Pancreas (tissue), 10 donors: ENCODE results near the gene KRTAP15-1. TPM values are rescaled to one million over a fixed set of nuclear protein-coding genes. Genes with fewer than 3 reads are reported as not detected.

ENCODE experiments used
- ATAC-seq, 4 donors: fragments of 200-7000 bp; cut with Tn5 transposase; one replicate each; pipeline versions ENCODE4 v1.8.0 to v1.9.1; 2020; ENCODE audit warnings: mild to moderate bottlenecking in 4 of 4, moderate library complexity in 4 of 4
- DNase-seq, 6 donors: peaks; one replicate each; pipeline ENCODE4 v3.0.0-alpha.2; 2020
- FAIRE-seq: peaks from 2 replicates; lab custom pipeline; 2012; peaks lifted over from hg19 to GRCh38; lab: Jason Lieb, UNC
- H3K27ac ChIP-seq, 4 donors: fragments of 200-600 bp; sonication (generic); 1 replicate in 3 of 4; 2 replicates in 1 of 4; pipeline versions ENCODE4 v1.5.0 to v1.8.0; 2020
- H3K27me3 ChIP-seq, 4 donors: fragments of 200-600 bp; one replicate each; pipeline ENCODE4 v1.8.0; 2021
- H3K36me3 ChIP-seq, 3 donors: fragments of 200-600 bp; sonication (generic) in 1 of 3; one replicate each; pipeline versions ENCODE4 v1.5.0 to v1.8.0; 2020 to 2021
- H3K4me1 ChIP-seq, 3 donors: fragments of 200-600 bp; one replicate each; pipeline ENCODE4 v1.8.0; 2021
- H3K4me3 ChIP-seq, 4 donors: fragments of 200-600 bp; sonication (generic) in 2 of 4; one replicate each; pipeline versions ENCODE4 v1.5.0 to v1.8.0; 2020 to 2021
- H3K9me3 ChIP-seq, 4 donors: fragments of 200-600 bp; one replicate each; pipeline ENCODE4 v1.8.0; 2021
- WGBS, 2 donors: extraction: QIAGEN DNeasy Blood & Tissue Kit; methylation state at CpG; one replicate each; pipeline ENCODE4 v1.1.7; 2013; 5-methylcytosine and 5-hydroxymethylcytosine counted together
- intact Hi-C, 3 donors: fragments of 100-400 bp; cut with DNase I; formaldehyde crosslinking; loops; one replicate each; pipeline versions ENCODE4 v1.11.1 to v1.14.2; 2022
- polyA plus RNA-seq, 2 donors: library from polyadenylated mRNA; stranded (reverse); fragments of 200-250 nt; gene quantifications; one replicate each; pipeline ENCODE4 v1.2.3, GENCODE V29; 2013
- total RNA-seq, 6 donors: library from RNA; stranded (reverse); fragmentation: NEBNext Ultra II Directional in 4 of 6; extraction: Animal tissue kit (Norgen Biotek cat#: 25700) in 4 of 6; gene quantifications; one replicate each; pipeline versions ENCODE4 v1.2.1 to v1.2.4, GENCODE V29; 2021 to 2023
- TF ChIP-seq, protein P1 (sequence below), 4 donors: fragments of 200-600 bp; sonication (generic) in 3 of 4; IDR thresholded peaks; one replicate each; pipeline versions ENCODE4 v1.5.0 to v1.8.0; 2021; ENCODE audit warnings: antibody characterized with exemption in 4 of 4
- donor health status: healthy with polysubstance abuse.
- donor health status: DM: no; HTN: no; CAD: no; lungs with moderate emphysema.
- donor health status: DM: no; HTN: no; CAD: no.
- donor health status: control.
- donor health status: control.
- donor health status: Bipolar disorder and iron deficiency.
- donor health status: DM: yes; HTN: yes; CAD: no.
- donor health status: DM: no; HTN: no; CAD: no.
- donor health status: DM: no; HTN: no; CAD: no.
- donor health status: DM: yes; HTN: yes; CAD: no.

KRTAP15-1 gene
- total and polyA plus RNA-seq, 8 donors, result not detected

DNA sequence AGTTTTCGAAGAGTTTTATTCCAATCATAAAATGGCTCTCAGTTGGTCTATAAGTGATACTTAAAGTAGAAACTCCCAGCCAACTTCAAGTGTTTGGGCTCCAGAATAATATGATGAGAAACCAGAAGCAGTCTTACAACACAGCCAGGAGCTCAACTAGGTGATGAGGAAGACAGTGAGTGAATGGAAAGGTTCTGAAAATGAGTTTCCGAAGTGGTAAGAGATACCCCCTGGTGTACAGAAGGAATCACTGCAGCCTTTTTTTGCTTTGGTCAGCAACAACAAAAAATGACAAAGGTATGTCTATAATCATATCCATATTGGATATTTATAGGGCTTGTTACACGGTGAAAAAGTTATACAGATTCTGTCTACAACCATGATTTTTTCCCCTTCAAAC is 23.6 kb downstream of the KRTAP15-1 start:
- intact Hi-C loops, result no loop called here
- FAIRE-seq, result no peak
- Histone ChIP-seq H3K4me1 (no peaks in the 10 kb centered on the region), H3K9me3 (no peaks in the 10 kb centered on the region), H3K4me3 (no peak overlapping the region), H3K27ac (no peak overlapping the region), H3K36me3 (no peaks in the 10 kb centered on the region), H3K27me3 (no peaks in the 10 kb centered on the region)
- TF ChIP-seq, protein P1, sequence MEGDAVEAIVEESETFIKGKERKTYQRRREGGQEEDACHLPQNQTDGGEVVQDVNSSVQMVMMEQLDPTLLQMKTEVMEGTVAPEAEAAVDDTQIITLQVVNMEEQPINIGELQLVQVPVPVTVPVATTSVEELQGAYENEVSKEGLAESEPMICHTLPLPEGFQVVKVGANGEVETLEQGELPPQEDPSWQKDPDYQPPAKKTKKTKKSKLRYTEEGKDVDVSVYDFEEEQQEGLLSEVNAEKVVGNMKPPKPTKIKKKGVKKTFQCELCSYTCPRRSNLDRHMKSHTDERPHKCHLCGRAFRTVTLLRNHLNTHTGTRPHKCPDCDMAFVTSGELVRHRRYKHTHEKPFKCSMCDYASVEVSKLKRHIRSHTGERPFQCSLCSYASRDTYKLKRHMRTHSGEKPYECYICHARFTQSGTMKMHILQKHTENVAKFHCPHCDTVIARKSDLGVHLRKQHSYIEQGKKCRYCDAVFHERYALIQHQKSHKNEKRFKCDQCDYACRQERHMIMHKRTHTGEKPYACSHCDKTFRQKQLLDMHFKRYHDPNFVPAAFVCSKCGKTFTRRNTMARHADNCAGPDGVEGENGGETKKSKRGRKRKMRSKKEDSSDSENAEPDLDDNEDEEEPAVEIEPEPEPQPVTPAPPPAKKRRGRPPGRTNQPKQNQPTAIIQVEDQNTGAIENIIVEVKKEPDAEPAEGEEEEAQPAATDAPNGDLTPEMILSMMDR (IDR thresholded peaks at IDR 0.05), result peak in 1 of 4 donors; percentile 30
- 31 to 56% methylated on average over 3 of the region's 3 CpGs for WGBS, 2 donors
- no peak for DNase-seq
- ATAC-seq, result no peak

DNA sequence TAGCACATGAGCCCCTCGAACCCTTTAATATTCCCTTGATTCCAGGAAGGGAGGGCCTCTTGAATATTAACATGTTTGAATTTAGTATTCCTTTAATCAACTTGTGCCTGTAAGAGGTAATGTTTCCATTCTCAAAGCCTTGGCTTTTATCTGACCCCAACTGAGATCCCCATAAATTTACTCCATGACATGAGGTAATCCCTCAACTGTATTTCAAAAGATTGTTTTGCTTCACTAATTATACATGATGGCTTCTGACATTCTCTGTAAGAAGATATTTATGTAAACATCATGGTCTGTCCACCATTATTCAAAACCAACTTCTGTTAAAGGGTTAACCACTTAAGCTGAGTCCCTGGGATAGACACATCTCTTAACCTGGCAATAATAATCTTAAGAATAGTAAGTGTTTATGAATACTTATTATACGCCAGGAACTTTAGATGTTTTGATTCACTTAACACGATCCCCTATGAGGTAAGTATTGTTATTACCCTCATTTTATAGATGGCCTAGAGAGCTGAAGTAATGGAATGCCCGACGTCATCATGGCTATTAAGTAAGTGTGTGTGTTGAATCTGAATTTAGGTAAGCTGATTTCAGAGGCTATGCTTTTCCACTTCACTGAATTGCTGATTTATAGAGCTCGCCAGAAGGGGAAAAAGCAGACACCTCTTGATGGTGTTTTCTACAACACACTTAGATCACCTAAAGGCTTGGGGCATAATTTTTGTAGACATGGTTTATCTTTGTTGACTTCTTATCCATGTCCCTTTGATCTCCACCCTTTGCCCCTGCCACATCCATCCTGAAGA is 29.0 kb downstream of the KRTAP15-1 start:
- Histone ChIP-seq H3K27ac (no peak overlapping the region), H3K4me3 (no peak overlapping the region), H3K27me3 (no peaks in the 10 kb centered on the region), H3K36me3 (no peaks in the 10 kb centered on the region), H3K9me3 (no peaks in the 10 kb centered on the region), H3K4me1 (no peaks in the 10 kb centered on the region)
- DNase-seq (no peak), FAIRE-seq (no peak), ATAC-seq (no peak)
- intact Hi-C loops, result no loop called here
- TF ChIP-seq, protein P1 (IDR thresholded peaks at IDR 0.05), result no peak
- 49 to 50% methylated on average over 6 of the region's 6 CpGs for WGBS, 2 donors

DNA sequence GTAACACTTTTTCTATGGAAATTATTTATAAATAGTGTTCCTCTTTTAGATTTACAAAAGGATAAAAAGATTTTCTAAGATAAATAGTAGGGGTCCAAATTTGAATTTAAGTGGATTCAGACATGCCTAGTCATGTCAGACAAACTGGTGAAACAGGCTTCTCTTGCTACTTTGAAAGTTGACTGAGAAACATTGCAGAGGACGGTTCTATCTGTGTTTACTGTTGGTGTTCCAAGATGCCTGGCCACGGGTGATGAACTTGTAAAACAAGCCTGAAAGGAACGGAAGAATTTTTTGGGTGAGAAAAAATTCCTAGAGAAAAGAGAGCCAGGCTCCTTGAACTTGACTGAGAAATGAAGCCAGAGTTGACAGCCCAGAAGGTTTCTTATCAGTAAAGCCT is 37.9 kb downstream of the KRTAP15-1 start:
- H3K4me3 ChIP-seq, result no peak overlapping the region
- no peaks in the 10 kb centered on the region for H3K36me3 ChIP-seq
- no peak overlapping the region for H3K27ac ChIP-seq
- H3K4me1 ChIP-seq, result no peaks in the 10 kb centered on the region
- H3K9me3 ChIP-seq, result no peaks in the 10 kb centered on the region
- WGBS, 2 donors, result 12 to 13% methylated on average over 3 of the region's 3 CpGs
- H3K27me3 ChIP-seq, result peaks cover 0 to 3% (median 0%) of the 10 kb centered on the region in 4 donors
- no peak for ATAC-seq
- DNase-seq, result no peak
- FAIRE-seq, result no peak
- intact Hi-C loops, result no loop called here
- TF ChIP-seq, protein P1 (IDR thresholded peaks at IDR 0.05), result no peak

DNA sequence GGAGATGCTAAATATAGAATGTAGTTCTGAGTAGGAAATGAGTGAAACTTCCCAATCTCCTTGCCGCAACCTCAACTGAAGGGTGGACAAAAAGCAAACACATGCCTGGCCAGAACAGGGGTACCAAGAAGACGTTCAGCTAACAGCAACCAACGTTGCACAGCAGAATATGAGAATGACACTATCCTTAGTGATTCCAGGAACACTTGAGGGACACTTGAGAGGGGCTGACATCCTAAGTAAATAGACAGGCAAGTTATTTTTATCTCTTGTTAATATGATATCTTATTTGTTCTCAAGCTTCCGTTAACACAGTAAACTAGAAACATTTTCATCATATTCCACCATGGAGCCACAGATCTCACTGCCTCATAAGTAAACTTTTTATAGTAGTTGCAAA is 39.2 kb downstream of the KRTAP15-1 start:
- Histone ChIP-seq H3K36me3 (no peaks in the 10 kb centered on the region), H3K9me3 (no peaks in the 10 kb centered on the region), H3K4me3 (no peak overlapping the region), H3K27me3 (peaks cover 0 to 3% (median 0%) of the 10 kb centered on the region in 4 donors), H3K4me1 (no peaks in the 10 kb centered on the region), H3K27ac (no peak overlapping the region)
- FAIRE-seq, result no peak
- intact Hi-C loops, result no loop called here
- no peak for DNase-seq
- 48 to 51% methylated on average over 4 of the region's 4 CpGs for WGBS, 2 donors
- ATAC-seq, result no peak
- TF ChIP-seq, protein P1 (IDR thresholded peaks at IDR 0.05), result no peak

DNA sequence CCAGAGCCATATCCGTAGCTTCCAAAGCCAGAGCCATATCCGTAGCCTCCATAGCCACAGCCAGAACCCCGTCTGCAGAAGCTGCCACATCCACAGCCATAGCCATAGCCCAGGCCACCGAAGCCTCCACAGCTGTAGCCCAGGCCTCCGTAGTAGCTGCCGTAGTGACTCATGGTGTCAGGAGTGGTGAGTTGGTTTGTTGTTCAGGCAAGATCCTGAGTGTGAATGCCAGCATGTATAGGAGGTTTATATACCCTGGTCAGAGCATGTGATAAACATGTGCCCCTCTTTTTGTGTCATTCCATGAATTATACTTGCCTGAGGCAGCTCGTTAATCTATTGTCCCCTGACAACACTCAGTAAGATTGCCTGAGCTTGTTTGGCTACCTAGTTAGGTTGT is 40.1 kb downstream of the KRTAP15-1 start, which contains the start of gene KRTAP19-1:
TSS of gene KRTAP19-1 (minus strand) at position 223 of the 400 bp plus-strand sequence. CDS start at position 173, 50 bp downstream.
- TF ChIP-seq, protein P1 (IDR thresholded peaks at IDR 0.05), result no peak
- Histone ChIP-seq H3K27ac (no peak within 1 kb of the TSS), H3K27me3 (peaks cover 0 to 3% (median 0%) of the 10 kb centered on the region in 4 donors), H3K36me3 (no peaks in the 10 kb centered on the region), H3K4me1 (no peaks in the 10 kb centered on the region), H3K9me3 (no peaks in the 10 kb centered on the region), H3K4me3 (no peak within 1 kb of the TSS)
- intact Hi-C loops, result no loop called here
- ATAC-seq, result no peak
- WGBS, 2 donors, result 61 to 77% methylated on average over 7 of the region's 7 CpGs
- DNase-seq, result no peak
- no peak for FAIRE-seq
